Gastroesophageal sphincter (tissue), 3 donors: ENCODE data around the gene PNP.

Source experiments
- CTCF ChIP-seq, 4 experiments: fragments of 200-600 bp in 2 of 4; fragments of 450-650 bp in 2 of 4; sonication (generic) in 1 of 4; IDR thresholded peaks; one replicate each; pipeline ENCODE4 v1.5.1; 2017 to 2019; ENCODE audit warnings: antibody characterized with exemption in 4 of 4, mild to moderate bottlenecking in 2 of 4, moderate library complexity in 2 of 4
- EP300 ChIP-seq: sonication (generic); formaldehyde crosslinking; IDR thresholded peaks from one replicate; pipeline ENCODE4 v1.6.1; 2017; ENCODE audit warnings: antibody characterized with exemption, mild to moderate bottlenecking
- POLR2A ChIP-seq, 2 donors: fragments of 450-650 bp; IDR thresholded peaks; one replicate each; pipeline ENCODE4 v1.6.1; 2017; ENCODE audit warnings: antibody characterized with exemption in 2 of 2, mild to moderate bottlenecking in 2 of 2, moderate library complexity in 1 of 2
- POLR2AphosphoS5 ChIP-seq: sonication (generic); formaldehyde crosslinking; IDR thresholded peaks from one replicate; pipeline ENCODE4 v1.6.1; 2017; ENCODE audit warnings: antibody characterized with exemption

- TF ChIP-seq POLR2A (IDR thresholded peaks at IDR 0.05) = no peak
- TF ChIP-seq CTCF (IDR thresholded peaks at IDR 0.05) = no peak
- TF ChIP-seq EP300 = no peak
- TF ChIP-seq POLR2AphosphoS5 = no peak
These were observed 32.8 kb upstream of the PNP start for GRCh38 chr14:20436363-20436755.
